Loucy (cell line): ENCODE results near the gene MACROH2A1.

Source experiments
- H2AFZ ChIP-seq: fragments of 200-600 bp; sonication (generic); 2 replicates; pipeline ENCODE4 v1.6.0; 2016; ENCODE audit warnings: antibody characterized with exemption, mild to moderate bottlenecking, low read length, moderate library complexity
- H3F3A ChIP-seq: fragments of 200-600 bp; 2 replicates; pipeline ENCODE4 v1.6.0; 2016; ENCODE audit warnings: antibody characterized with exemption, low read depth, mild to moderate bottlenecking
- H3K27me3 ChIP-seq: fragments of 200-600 bp; sonication (generic); 2 replicates; pipeline ENCODE4 v1.6.1; 2014; ENCODE audit warnings: low read length, mild to moderate bottlenecking; ENCODE audit not compliant: insufficient read depth, poor library complexity, severe bottlenecking
- H3K36me3 ChIP-seq: fragments of 200-600 bp; sonication (generic); 2 replicates; pipeline ENCODE4 v1.6.1; 2016; ENCODE audit warnings: low read length; ENCODE audit not compliant: insufficient read depth
- H3K4me1 ChIP-seq: fragments of 200-600 bp; sonication (generic); 2 replicates; pipeline ENCODE4 v1.5.1; 2014; ENCODE audit warnings: low read length, mild to moderate bottlenecking; ENCODE audit not compliant: insufficient read depth, poor library complexity, severe bottlenecking
- H3K4me2 ChIP-seq: fragments of 200-600 bp; sonication (generic); 2 replicates; pipeline ENCODE4 v1.6.0; 2014; ENCODE audit warnings: antibody characterized with exemption, low read length, low read depth, mild to moderate bottlenecking; ENCODE audit not compliant: poor library complexity, severe bottlenecking
- H3K4me3 ChIP-seq: fragments of 200-600 bp; sonication (generic); 2 replicates; pipeline ENCODE4 v1.5.1; 2014; ENCODE audit warnings: low read length, mild to moderate bottlenecking, mixed read lengths; ENCODE audit not compliant: poor library complexity, severe bottlenecking
- H3K79me2 ChIP-seq: fragments of 200-600 bp; sonication (generic); 2 replicates; pipeline ENCODE4 v1.6.1; 2014; ENCODE audit warnings: low read length; ENCODE audit not compliant: insufficient read depth
- H3K9ac ChIP-seq: fragments of 200-600 bp; sonication (generic); 2 replicates; pipeline ENCODE4 v1.6.0; 2014; ENCODE audit warnings: mild to moderate bottlenecking, low read depth, low read length, moderate library complexity; ENCODE audit not compliant: poor library complexity, severe bottlenecking
- H3K9me2 ChIP-seq: fragments of 200-600 bp; sonication (generic); replicated peaks from 2 replicates; pipeline ENCODE4 v1.6.1; 2016; ENCODE audit warnings: low read depth, low read length, mixed read lengths
- H3K9me3 ChIP-seq: fragments of 200-600 bp; sonication (generic); 2 replicates; pipeline ENCODE4 v1.6.1; 2014; ENCODE audit warnings: mild to moderate bottlenecking, antibody characterized with exemption, low read length, low read depth; ENCODE audit not compliant: insufficient read depth
- H4K20me1 ChIP-seq: fragments of 200-600 bp; sonication (generic); 2 replicates; pipeline ENCODE4 v1.6.0; 2014; ENCODE audit warnings: antibody characterized with exemption, low read length, mild to moderate bottlenecking; ENCODE audit not compliant: insufficient read depth, poor library complexity, severe bottlenecking
- EZH2phosphoT487 ChIP-seq: fragments of 200-600 bp; IDR thresholded peaks from 2 replicates; pipeline ENCODE4 v1.6.1; 2018; ENCODE audit warnings: antibody characterized with exemption, mild to moderate bottlenecking, moderate library complexity, borderline replicate concordance
- TF ChIP-seq, protein P1 (sequence below): fragments of 200-600 bp; sonication (generic); conservative IDR thresholded peaks from 2 replicates; pipeline ENCODE4 v1.5.1; 2014; ENCODE audit warnings: mild to moderate bottlenecking, antibody characterized with exemption, low read length

MACROH2A1 gene

DNA sequence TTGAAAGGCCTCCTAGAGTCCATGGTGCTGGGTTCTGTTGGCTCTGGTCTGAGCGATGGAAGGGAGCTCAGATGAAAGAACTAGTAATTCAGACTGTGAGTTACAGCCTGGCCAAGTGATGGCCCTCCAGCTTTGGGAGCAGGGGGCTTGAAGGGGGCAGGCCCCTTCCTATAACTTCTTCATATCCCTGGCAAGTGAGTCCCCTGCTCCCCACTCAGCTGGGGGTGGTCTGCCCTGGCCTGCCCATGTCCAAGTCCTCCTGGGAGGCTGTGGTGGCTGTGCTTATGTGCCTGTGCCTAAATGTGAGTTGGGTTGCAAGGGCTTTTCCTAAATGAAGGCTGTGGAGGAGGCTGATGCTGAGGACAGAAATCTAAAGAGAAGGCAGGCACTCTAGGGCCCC is 80.1 kb downstream of the MACROH2A1 start:
- Histone ChIP-seq H3K9me3 (no peaks in the 10 kb centered on the region), H3K36me3 (no peaks in the 10 kb centered on the region), H3K27me3 (no peaks in the 10 kb centered on the region), H3K4me1 (no peaks in the 10 kb centered on the region), H3K4me3 (no peak overlapping the region), H3F3A (no peaks in the 10 kb centered on the region), H4K20me1 (no peaks in the 10 kb centered on the region), H3K9ac (no peak overlapping the region), H3K4me2 (no peak overlapping the region), H3K79me2 (no peaks in the 10 kb centered on the region), H2AFZ (no peak overlapping the region), H3K9me2 (no peaks in the 10 kb centered on the region)
- TF ChIP-seq, protein P1, sequence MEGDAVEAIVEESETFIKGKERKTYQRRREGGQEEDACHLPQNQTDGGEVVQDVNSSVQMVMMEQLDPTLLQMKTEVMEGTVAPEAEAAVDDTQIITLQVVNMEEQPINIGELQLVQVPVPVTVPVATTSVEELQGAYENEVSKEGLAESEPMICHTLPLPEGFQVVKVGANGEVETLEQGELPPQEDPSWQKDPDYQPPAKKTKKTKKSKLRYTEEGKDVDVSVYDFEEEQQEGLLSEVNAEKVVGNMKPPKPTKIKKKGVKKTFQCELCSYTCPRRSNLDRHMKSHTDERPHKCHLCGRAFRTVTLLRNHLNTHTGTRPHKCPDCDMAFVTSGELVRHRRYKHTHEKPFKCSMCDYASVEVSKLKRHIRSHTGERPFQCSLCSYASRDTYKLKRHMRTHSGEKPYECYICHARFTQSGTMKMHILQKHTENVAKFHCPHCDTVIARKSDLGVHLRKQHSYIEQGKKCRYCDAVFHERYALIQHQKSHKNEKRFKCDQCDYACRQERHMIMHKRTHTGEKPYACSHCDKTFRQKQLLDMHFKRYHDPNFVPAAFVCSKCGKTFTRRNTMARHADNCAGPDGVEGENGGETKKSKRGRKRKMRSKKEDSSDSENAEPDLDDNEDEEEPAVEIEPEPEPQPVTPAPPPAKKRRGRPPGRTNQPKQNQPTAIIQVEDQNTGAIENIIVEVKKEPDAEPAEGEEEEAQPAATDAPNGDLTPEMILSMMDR, result no peak
- TF ChIP-seq EZH2phosphoT487, result no peak

DNA sequence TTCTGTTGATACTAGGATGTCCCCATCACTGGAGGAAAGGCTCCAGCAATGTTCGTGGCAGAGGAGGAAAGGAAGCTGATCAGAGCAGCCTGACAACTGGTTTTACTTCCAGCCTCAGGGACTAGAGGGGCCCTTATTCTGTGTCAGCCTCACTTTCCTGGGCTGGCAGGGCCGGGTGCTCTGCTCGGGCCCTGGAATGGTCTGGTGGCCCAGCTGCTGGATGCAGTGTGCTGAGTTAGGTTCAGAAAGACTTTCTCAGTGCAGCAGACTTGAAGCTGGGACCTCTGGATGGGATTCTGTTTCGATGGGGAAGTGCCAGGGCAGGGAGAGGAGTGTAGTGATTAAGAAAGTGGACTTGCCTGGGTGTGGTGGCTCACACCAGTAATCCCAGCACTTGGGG is 81.0 kb downstream of the MACROH2A1 start:
- no peak overlapping the region for H2AFZ ChIP-seq

GRCh38 chr5:135317286-135317685 is 81.7 kb downstream of the MACROH2A1 start:
- TF ChIP-seq EZH2phosphoT487, result no peak
- TF ChIP-seq, protein P1, result no peak
- no peaks in the 10 kb centered on the region for H3K79me2 ChIP-seq
- H3K27me3 ChIP-seq, result no peaks in the 10 kb centered on the region
- H3K36me3 ChIP-seq, result no peaks in the 10 kb centered on the region
- H3F3A ChIP-seq, result no peaks in the 10 kb centered on the region
- H3K9me3 ChIP-seq, result no peaks in the 10 kb centered on the region
- no peaks in the 10 kb centered on the region for H3K9me2 ChIP-seq
- H3K4me3 ChIP-seq, result no peak overlapping the region
- H3K4me1 ChIP-seq, result no peaks in the 10 kb centered on the region
- no peak overlapping the region for H3K4me2 ChIP-seq
- no peaks in the 10 kb centered on the region for H4K20me1 ChIP-seq
- H3K9ac ChIP-seq, result no peak overlapping the region
- H2AFZ ChIP-seq, result no peak overlapping the region

More for the DNA sequence above, 81.0 kb downstream of the MACROH2A1 start:
- Histone ChIP-seq H3K36me3 (no peaks in the 10 kb centered on the region), H3K27me3 (no peaks in the 10 kb centered on the region), H3K79me2 (no peaks in the 10 kb centered on the region), H3K4me3 (no peak overlapping the region), H3K9ac (no peak overlapping the region), H3K9me3 (no peaks in the 10 kb centered on the region), H3K9me2 (no peaks in the 10 kb centered on the region), H3F3A (no peaks in the 10 kb centered on the region), H3K4me2 (no peak overlapping the region), H4K20me1 (no peaks in the 10 kb centered on the region), H3K4me1 (no peaks in the 10 kb centered on the region)
- TF ChIP-seq, protein P1, result no peak
- no peak for TF ChIP-seq EZH2phosphoT487
